H1 (cell line): ENCODE data around the gene LTBP1.

Source experiments
- CEBPB ChIP-seq: IDR thresholded peaks from 2 replicates; pipeline ENCODE4 v1.6.1; 2012; ENCODE audit warnings: low read depth, low read length
- CTCF ChIP-seq, 3 experiments: IDR thresholded peaks; 1 replicate in 2 of 3; 2 replicates in 1 of 3; pipeline versions ENCODE4 v1.5.1 to v1.6.1; 2011; ENCODE audit warnings: low read length in 3 of 3, mild to moderate bottlenecking in 3 of 3, inconsistent platforms in 2 of 3, low read depth in 1 of 3, moderate library complexity in 1 of 3; ENCODE audit not compliant: insufficient read depth in 1 of 3; ENCODE audit errors: control extremely low read depth in 1 of 3
- EZH2 ChIP-seq: fragments of 200-600 bp; sonication (generic); IDR thresholded peaks from 2 replicates; pipeline ENCODE4 v1.7.1; 2012; ENCODE audit warnings: low read depth, mild to moderate bottlenecking, moderate library complexity, low read length, inconsistent platforms; ENCODE audit not compliant: severe bottlenecking
- GTF2F1 ChIP-seq: IDR thresholded peaks from 2 replicates; pipeline ENCODE4 v1.6.1; 2012; ENCODE audit warnings: low read depth, low read length, improper control_type of control experiment, borderline replicate concordance
- POLR2A ChIP-seq, 2 experiments: IDR thresholded peaks; 1 replicate in 1 of 2; 2 replicates in 1 of 2; pipeline ENCODE4 v1.6.1; 2011; ENCODE audit warnings: low read depth in 2 of 2, low read length in 2 of 2, mild to moderate bottlenecking in 2 of 2; ENCODE audit errors: control extremely low read depth in 1 of 2
- POLR2AphosphoS5 ChIP-seq: IDR thresholded peaks from 2 replicates; pipeline ENCODE4 v1.6.1; 2011; ENCODE audit warnings: low read depth, low read length
- RAD21 ChIP-seq, 2 experiments: IDR thresholded peaks in 1 of 2; conservative IDR thresholded peaks in 1 of 2; 2 replicates each; pipeline ENCODE4 v1.6.1; 2011; ENCODE audit warnings: low read depth in 2 of 2, low read length in 2 of 2, improper control_type of control experiment in 1 of 2, inconsistent platforms in 1 of 2, mild to moderate bottlenecking in 1 of 2, moderate library complexity in 1 of 2
- YY1 ChIP-seq: IDR thresholded peaks from 2 replicates; pipeline ENCODE4 v1.6.1; 2011; ENCODE audit warnings: low read depth, mild to moderate bottlenecking, low read length
- TF ChIP-seq, protein P1 (sequence below): IDR thresholded peaks from 2 replicates; pipeline ENCODE4 v1.6.1; 2012; ENCODE audit warnings: inconsistent platforms

- no peak for TF ChIP-seq GTF2F1
- no peak for TF ChIP-seq CTCF (IDR thresholded peaks at IDR 0.05; ENCODE audit: control extremely low read depth in 1 of 3, insufficient read depth in 1 of 3, low read depth in 1 of 3, low read length in 3 of 3)
- TF ChIP-seq EZH2: no peak
- TF ChIP-seq POLR2A (IDR thresholded peaks at IDR 0.05; ENCODE audit: control extremely low read depth in 1 of 2, low read depth in 2 of 2, low read length in 2 of 2): no peak
- no peak for TF ChIP-seq RAD21 (IDR thresholded peaks at IDR 0.05 in 1 of 2, conservative IDR thresholded peaks at IDR 0.05 in 1 of 2; ENCODE audit: low read depth in 2 of 2, low read length in 2 of 2)
- TF ChIP-seq POLR2AphosphoS5: no peak
- TF ChIP-seq CEBPB: no peak
- TF ChIP-seq YY1: no peak
- TF ChIP-seq, protein P1, sequence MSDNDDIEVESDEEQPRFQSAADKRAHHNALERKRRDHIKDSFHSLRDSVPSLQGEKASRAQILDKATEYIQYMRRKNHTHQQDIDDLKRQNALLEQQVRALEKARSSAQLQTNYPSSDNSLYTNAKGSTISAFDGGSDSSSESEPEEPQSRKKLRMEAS: no peak
Measured at GRCh38 chr2:33122726-33123125, 176.0 kb downstream of the LTBP1 start.
